Measurements from ENCODE around the gene ARSG. TPM values are rescaled to one million over a fixed set of nuclear protein-coding genes. Genes with fewer than 3 reads are reported as not detected.
"Not testable (repeated sequence)": the region's sequence is repeated elsewhere in the genome, so short reads cannot be mapped to it uniquely, and the experiment has no call there.

The ARSG gene
- total RNA-seq, 6 experiments from 2014 or later: 4.0 to 7.0 (median 5.0) TPM

DNA sequence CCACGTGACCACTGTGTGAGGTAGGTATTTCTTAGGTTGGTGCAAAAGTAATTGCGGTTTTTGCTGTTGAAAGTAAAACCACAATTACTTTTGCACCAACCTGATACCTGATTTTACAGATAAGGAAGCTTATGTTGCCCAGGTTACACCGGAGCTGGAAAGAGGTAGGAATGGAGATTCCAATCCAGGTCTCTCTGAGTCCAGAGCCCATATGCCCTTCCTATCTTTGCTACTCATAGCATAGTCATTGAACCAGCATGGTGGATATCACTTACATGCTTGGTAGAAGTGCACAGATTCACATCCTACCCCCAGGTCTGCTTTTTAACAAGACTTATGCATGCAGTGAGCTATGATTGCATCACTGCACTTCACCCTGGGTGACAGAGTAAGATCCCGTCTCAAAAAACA is 61.8 kb downstream of the ARSG start:
- peaks cover 38% of the 10 kb centered on the region for H3K4me1 Mint-ChIP-seq (ENCODE audit: low read depth)
- no peaks in the 10 kb centered on the region for H3K36me3 Mint-ChIP-seq (ENCODE audit: low read depth)
- H3K27ac Mint-ChIP-seq: no peak overlapping the region
- TF ChIP-seq, protein P1, sequence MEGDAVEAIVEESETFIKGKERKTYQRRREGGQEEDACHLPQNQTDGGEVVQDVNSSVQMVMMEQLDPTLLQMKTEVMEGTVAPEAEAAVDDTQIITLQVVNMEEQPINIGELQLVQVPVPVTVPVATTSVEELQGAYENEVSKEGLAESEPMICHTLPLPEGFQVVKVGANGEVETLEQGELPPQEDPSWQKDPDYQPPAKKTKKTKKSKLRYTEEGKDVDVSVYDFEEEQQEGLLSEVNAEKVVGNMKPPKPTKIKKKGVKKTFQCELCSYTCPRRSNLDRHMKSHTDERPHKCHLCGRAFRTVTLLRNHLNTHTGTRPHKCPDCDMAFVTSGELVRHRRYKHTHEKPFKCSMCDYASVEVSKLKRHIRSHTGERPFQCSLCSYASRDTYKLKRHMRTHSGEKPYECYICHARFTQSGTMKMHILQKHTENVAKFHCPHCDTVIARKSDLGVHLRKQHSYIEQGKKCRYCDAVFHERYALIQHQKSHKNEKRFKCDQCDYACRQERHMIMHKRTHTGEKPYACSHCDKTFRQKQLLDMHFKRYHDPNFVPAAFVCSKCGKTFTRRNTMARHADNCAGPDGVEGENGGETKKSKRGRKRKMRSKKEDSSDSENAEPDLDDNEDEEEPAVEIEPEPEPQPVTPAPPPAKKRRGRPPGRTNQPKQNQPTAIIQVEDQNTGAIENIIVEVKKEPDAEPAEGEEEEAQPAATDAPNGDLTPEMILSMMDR (IDR thresholded peaks at IDR 0.05): no peak
- H3K4me3 Mint-ChIP-seq: no peak overlapping the region
- DNase-seq: no peak
- no peaks in the 10 kb centered on the region for H3K9me3 Mint-ChIP-seq
- peaks cover 3% of the 10 kb centered on the region; the same call in 1 of the 2 replicates for H3K27me3 Mint-ChIP-seq (ENCODE audit: insufficient read depth)

DNA sequence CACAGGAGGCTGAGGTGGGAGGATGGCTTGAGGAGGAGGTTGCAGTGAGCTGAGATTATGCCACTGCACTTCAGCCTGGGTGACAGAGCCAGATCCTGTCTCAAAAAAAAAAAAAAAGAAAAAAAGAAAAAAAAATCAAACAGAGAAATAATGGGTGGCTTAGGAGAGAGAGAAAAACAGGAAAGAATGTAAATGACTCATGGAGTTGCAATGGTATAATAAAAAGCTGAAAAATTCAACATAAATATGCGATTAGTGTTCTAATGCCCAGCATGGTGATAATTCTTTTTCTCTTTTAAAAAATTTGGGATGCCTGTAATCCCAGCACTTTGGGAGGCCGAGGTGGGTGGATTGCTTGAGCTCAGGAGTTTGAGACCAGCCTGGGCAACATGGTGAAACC is 63.0 kb downstream of the ARSG start:
- peak; percentile 57 for DNase-seq
- H3K27me3 Mint-ChIP-seq (ENCODE audit: insufficient read depth); H3K36me3 Mint-ChIP-seq (ENCODE audit: low read depth); H3K9me3 Mint-ChIP-seq: not testable (repeated sequence)
- Mint-ChIP-seq H3K4me1 (ENCODE audit: low read depth) (peaks cover 38% of the 10 kb centered on the region), H3K4me3 (peak overlapping the region; percentile 26; the same call in 1 of the 2 replicates), H3K27ac (peak overlapping the region; percentile 80)

DNA sequence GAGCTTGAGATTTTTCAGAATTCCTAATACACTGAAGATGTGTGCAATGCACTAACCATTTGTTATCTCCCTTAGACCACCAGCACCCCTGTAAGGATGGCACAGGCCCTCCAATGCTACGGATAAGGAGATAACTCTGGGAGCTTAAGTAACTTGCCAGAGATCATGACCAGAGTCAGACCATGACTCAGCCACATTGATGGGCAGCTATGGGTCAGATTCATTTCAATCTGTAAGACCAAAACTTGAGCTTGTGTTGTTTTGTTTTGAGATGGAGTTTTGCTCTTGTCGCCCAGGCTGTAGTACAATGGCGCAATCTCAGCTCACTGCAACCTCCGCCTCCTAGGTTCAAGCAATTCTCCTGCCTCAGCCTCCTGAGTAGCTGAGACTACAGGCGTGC is 63.8 kb downstream of the ARSG start:
- H3K27ac Mint-ChIP-seq: peak overlapping the region; percentile 80

DNA sequence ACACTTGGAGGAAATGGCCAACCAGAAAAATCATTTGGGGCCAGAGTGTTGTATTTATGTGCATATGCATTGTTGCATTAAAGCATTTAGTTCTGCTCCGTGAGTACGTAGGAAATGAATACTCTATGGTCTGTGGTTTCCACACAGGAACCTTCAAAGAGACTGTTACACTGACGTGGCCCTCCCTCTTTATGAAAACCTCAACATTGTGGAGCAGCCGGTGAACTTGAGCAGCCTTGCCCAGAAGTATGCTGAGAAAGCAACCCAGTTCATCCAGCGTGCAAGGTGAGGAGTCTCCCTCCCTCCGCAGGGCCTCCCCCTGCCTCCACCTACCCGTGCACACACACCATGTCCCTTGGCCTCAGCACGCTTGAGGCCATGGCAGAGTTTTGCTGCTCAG is 65.2 kb downstream of the ARSG start:
- H3K27ac Mint-ChIP-seq: no peak overlapping the region
- no peak for DNase-seq
- H3K4me3 Mint-ChIP-seq: no peak overlapping the region
- TF ChIP-seq, protein P1 (IDR thresholded peaks at IDR 0.05): no peak
- H3K9me3 Mint-ChIP-seq: no peaks in the 10 kb centered on the region
- H3K27me3 Mint-ChIP-seq (ENCODE audit: insufficient read depth): peaks cover 4% of the 10 kb centered on the region
- peaks cover 32% of the 10 kb centered on the region for H3K4me1 Mint-ChIP-seq (ENCODE audit: low read depth)
- H3K36me3 Mint-ChIP-seq (ENCODE audit: low read depth): no peaks in the 10 kb centered on the region

More for the DNA sequence above, 63.8 kb downstream of the ARSG start:
- H3K4me1 Mint-ChIP-seq (ENCODE audit: low read depth): peaks cover 38% of the 10 kb centered on the region
- not testable (repeated sequence) for H3K4me3 Mint-ChIP-seq; H3K9me3 Mint-ChIP-seq; H3K27me3 Mint-ChIP-seq (ENCODE audit: insufficient read depth); H3K36me3 Mint-ChIP-seq (ENCODE audit: low read depth)
- peak; percentile 36 for DNase-seq

DNA sequence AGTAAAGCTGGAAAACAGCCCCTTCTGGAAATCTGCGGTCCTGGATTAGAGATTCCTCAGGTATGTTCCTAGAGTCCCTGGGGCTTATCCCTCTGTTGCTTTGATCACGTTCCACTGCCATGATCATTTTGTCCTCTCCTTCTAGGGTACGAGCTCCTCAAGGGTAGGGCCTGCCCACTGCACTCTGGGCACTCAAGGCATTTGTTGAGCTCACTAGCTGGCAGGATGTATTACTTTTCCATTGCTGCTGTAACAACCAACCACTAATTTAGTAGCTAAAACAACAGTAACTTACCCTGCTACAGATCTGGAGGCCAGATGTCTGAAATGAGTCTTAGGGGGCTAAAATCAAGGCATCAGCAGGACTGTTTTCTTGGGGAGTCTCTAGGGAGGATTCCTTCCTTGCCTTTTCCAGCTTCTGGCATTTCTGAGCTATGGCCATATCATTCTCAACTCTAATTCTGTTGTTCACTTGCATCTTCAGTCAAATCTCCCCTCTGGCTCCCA is 65.7 kb downstream of the ARSG start:
- Mint-ChIP-seq H3K36me3 (ENCODE audit: low read depth) (no peaks in the 10 kb centered on the region), H3K9me3 (no peaks in the 10 kb centered on the region), H3K4me1 (ENCODE audit: low read depth) (peaks cover 28% of the 10 kb centered on the region), H3K27me3 (ENCODE audit: insufficient read depth) (peaks cover 3% of the 10 kb centered on the region), H3K27ac (no peak overlapping the region), H3K4me3 (no peak overlapping the region)
- DNase-seq: no peak
- TF ChIP-seq, protein P1 (IDR thresholded peaks at IDR 0.05): no peak

DNA sequence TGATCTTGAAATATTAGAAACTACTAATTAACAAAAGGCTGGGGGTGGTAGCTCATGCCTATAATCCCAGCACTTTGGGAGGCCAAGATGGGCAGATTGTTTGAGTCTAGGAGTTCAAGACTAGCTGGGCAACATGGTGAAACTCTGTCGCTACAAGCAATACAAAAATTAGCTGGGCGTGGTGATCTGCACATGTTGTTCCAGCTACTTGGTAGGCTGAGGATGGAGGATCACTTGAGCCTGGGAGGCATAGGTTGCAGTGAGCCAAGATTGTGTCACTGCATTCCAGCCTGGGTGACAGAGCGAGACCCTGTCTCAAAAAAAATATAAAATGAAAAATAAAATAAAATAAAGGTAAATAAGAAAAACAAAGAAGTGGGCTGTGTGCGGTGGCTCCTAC is 66.6 kb downstream of the ARSG start:
- peaks cover 7% of the 10 kb centered on the region for H3K27me3 Mint-ChIP-seq (ENCODE audit: insufficient read depth)
- H3K9me3 Mint-ChIP-seq: no peaks in the 10 kb centered on the region

More for the DNA sequence above, 66.6 kb downstream of the ARSG start:
- H3K36me3 Mint-ChIP-seq (ENCODE audit: low read depth): no peaks in the 10 kb centered on the region
- H3K27ac Mint-ChIP-seq: no peak overlapping the region
- TF ChIP-seq, protein P1 (IDR thresholded peaks at IDR 0.05): no peak
- H3K4me1 Mint-ChIP-seq (ENCODE audit: low read depth): peaks cover 23% of the 10 kb centered on the region
- no peak overlapping the region for H3K4me3 Mint-ChIP-seq
- no peak for DNase-seq

All from HFFc6 (cell line).